B cell (primary cell): ENCODE measurements around the gene GSTO2.

Experiments used
- CTCF ChIP-seq: fragments of 200-600 bp; IDR thresholded peaks from one replicate; pipeline ENCODE4 v1.8.0; 2022; ENCODE audit warnings: antibody characterized with exemption, mild to moderate bottlenecking
- EZH2 ChIP-seq: IDR thresholded peaks from 2 replicates; pipeline ENCODE4 v1.6.1; 2012; ENCODE audit warnings: borderline replicate concordance, low read depth, mild to moderate bottlenecking, moderate library complexity, low read length; ENCODE audit not compliant: insufficient read depth, poor library complexity, severe bottlenecking

- TF ChIP-seq CTCF (no peak), EZH2 (no peak)
Observed at GRCh38 chr10:104277785-104278184, 8.8 kb downstream of the GSTO2 start.
